HG03442 (cell line): ENCODE data around the gene RHBDD2.
"Not testable (repeated sequence)": the region's sequence is repeated elsewhere in the genome, so short reads cannot be mapped to it uniquely, and the experiment has no call there.

Experiments
- ATAC-seq: cut with Tn5 transposase; IDR thresholded peaks from one replicate; pipeline ENCODE4 v1.9.1; 2021; ENCODE audit warnings: mild to moderate bottlenecking, moderate library complexity; ENCODE audit not compliant: unreplicated experiment

Gene RHBDD2

DNA sequence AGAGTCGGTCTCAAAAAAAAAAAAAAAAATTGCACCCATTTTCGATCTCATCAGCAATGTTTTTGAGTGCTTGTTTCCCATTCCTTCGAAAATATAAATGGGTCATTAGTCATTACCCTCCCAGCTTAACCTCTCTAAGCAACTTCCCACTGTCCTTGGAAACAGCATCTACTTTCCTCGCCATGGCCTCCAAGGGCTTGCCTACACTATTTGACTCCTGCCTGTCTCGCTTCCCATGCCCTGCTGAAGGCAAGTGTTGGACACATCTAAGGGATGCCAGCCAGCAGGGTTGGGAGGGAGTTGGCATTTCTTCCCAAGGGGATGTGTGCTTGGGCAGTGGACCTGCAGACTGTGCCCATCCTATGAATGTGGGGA is 12.7 kb upstream of the RHBDD2 start:
- ATAC-seq = no peak

DNA sequence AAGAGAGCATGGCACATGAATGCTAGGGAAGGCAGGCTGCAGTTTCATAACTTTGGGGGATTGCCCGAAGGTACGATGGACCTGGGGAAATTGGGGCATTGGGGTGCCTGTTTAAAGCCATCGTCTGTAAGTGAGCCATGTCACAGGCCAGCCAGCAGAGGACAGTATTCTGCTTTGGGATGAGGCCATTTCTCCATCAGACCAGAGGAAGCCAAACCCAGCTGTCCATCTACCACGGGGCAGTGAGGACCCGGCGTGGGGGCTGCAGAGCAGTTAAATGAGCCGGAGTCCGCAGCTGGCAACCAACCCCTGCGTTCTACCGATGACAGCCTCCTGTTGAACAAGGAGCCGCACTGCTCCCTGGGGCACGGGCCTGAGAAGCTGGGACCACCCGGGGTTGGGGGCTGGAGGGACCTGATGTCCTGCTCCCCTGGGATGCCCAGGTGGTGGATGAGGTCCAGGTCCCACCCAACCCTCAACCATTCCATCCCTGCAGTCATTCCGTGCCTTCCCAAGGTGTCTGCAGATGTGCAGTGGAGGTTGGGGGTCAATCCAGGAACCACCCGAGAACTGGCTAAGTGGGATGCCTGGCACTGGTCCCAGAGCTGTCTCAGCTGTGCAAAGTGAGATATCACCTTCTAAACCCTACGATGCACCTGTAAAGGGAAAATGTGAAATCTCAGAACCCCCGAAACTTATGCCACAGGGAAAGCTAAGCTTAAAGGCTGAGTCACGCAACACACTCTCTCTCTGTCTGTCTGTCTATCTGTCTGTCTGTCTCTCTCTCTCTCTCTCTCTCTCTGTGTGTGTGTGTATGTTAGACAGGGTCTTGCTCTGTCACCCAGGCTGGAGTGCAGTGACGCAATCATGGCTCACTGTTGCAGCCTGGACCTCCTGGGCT is 12.1 kb upstream of the RHBDD2 start:
- no peak for ATAC-seq

DNA sequence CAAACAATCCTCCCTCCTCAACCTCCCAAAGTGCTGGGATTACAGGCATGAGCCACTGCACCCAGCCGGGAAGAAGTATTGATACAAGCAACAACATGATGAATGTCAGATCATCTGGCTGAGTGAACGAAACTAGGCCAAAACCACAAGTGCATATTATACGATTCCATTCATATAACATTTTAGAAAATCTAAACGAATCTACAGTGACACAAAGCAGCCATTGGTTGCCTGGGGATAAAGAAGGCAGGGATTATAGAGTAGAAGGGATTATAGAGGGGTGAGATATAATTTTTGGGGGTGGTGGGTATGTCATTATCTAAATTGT is 11.5 kb upstream of the RHBDD2 start:
- ATAC-seq = no peak

DNA sequence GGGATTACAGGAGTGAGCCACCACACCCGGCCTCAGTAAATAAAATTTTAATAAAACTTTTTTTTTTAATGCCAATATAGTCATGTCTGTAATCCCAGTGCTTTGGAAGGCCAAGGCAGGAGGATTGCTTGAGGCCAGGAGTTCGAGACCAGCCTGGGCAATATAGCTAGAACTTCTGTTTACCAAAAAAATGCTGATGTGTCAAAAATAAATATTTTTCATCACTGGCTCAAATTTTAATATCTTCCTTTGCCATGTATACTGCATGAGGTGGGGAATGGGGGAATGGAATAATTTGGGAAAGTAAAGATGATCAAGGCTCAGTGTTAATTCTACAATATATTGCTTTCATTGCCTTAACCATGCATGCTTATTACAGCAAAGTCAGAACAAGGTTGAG is 10.7 kb upstream of the RHBDD2 start:
- ATAC-seq = no peak

DNA sequence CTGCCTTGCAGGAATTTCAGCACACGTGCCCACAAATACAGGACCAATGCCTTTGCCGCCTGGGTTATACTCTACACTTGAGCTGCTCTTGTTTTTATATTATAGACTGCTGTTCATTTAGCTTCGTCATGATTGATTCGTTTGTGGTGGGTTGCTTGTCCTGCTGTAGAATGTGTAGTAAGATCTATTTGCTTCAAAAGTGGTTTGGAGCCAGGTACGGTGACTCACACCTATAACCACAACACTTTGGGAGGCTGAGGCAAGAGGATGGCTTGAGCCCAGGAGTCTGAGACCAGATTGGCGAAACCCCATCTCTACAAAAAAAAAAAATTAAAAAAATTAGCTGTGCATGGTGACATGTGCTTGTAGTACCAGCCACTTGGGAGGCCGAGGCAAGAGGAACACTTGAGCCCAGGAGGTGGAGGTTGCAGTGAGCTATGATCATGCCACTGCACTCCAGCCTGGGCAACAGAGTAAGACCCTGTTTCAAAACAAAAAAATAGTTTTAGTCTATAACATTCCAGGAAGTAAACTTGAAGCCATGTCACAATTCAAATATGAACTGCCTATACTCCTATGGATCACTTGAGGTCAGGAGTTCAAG is 9.0 kb upstream of the RHBDD2 start:
- no peak for ATAC-seq

DNA sequence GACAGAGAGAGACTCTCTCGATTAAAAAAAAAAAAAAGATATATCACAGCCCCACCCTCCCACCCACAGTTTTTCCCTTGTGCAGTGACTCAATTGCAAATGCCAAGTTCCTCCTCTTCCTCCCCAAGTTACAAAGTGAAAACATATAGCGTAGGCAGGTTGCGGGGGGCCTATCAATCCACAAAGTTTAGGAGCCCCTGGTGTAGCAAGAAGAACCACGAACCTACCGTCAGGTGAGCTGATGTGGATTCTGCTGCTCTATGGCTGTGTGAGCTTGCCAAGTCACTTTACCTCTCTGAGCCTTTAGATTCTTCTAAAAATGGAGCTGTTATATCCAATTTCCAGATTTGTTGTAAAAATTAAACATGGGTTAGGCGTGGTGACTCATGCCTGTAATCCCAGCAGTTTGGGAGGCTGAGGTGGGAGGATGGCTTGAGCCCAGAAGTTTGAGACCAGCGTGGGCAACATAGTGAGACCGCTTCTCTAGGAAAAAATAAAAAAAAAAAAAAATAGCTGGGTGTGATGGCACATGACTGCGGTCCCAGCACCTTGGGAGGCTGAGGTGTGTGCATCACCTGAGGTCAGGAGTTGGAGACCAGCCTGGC is 8.2 kb upstream of the RHBDD2 start:
- ATAC-seq = no peak

DNA sequence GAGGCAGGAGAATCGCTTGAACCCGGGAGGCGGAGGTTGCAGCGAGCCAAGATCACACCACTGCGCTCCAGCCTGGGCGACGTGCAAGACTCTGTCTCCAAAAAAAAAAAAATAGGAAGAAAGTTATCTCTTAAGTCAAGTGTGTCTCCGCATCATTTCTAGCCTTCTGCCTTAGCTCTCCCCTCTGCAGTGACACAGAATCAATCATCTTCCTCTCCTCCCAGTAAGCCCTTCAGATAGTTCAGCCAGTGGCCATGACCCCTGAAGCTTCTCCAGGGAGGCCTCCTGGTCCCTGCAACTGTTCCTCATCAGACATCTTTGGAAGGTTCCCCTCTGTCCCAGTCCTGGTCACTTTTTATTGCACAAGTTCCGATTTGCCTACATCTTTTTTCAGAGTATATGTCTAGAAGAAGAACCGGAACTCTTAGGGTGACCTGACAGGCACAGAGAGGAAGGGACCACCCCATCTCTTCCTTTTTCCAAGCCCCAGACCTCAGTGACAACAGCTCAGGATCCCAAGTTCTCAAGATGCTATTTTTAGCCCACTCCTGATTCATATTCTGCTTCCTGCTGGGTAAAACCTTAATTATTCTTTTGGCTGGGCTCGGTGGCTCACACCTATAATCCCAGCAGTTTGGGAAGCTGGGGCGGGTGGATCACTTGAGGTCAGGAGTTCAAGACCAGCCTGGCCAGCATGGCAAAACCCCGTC is 6.6 kb upstream of the RHBDD2 start:
- ATAC-seq = no peak

DNA sequence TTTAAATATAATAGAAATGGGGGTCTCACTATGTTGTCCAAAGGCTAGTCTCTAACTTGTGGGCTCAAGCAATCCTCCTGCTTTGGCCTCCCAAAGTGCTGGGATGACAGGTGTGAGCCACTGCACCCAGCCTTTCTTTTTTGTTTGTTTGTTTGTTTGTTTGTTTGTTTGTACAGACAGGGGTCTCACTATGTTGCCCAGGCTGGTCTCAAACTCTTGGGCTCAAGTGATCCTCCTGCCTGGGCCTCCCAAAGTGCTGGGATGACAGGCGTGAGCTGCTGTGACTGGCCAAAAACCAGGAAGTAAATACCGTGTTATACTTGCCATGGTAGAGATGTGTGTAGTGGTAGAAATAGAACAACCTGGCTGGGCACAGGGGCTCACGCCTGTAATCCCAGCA is 4.7 kb upstream of the RHBDD2 start:
- not testable (repeated sequence) for ATAC-seq

DNA sequence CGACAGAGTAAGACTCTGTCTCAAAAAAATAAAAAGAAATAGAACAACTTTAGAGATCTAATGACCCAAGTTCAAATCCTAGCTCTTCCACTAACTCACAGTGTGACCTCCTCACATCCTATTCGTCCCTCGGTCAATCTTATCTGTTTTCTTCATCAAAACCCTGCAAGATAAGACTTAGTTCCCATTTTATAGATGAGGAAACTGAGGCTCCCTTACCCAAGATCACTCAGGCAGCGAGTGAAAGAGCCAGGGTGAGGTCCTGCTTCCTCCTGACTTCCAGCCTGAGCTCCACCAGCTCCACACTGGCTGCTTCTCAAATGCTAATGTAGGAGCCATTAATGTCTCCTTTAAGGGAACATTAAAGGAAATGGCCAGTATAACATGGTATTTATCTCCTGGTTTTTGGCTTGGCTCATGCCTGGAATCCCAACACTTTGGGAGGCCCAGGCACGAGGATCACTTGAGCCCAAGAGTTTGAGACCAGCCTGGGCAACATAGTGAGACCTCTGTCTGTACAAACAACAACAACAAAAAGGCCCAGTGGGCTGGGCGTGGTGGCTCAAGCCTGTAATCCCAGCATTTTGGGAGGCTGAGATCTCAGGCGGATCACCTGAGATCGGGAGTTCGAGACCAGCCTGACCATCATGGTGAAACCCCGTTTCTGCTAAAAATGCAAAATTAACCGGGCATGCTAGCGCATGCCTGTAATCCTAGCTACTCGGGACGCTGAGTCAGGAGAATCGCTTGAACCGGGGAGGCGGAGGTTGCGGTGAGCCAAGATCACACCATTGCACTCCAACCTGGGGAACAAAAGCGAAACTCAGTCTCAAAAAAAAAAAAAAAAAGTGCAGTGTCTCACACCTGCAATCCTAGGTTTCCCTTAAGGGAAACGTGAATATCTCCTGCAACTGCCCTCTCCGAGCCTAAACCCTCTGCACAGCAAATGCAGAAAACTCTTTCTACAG is 3.4 kb upstream of the RHBDD2 start:
- no peak for ATAC-seq

DNA sequence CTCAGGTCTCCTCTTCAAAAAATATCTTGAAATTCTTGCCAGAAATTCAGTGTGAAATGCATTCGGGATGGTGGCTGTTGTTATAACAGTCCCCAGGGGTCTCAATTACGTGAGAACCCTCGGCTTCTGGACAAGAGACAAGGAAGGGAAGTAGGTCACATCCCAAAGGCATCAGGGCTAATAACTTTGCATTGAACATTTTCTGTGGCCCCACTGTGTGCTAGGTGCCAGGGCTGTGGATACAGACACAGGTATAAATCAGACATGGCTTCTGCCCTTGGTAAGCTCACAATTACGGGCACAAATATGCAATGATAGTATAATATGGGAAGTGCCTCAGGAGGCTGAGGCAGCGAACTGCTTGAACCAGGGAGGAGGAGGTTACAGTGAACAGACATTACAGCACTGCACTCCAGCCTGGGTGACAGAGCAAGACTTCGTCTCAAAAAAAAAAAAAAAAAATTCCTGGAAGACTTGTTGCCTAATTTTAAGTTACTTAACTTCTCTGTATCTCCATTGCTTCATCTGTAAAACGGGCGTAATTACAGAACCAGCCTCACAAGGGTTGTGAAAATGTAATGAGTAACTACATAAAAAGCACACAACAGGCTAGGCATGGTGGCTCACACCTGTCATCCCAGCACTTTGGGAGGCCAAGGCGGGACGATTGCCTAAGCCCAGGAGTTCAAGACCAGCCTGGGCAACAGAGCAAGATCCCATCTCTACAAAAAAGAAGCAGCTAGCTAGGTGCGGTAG is 2.5 kb upstream of the RHBDD2 start:
- ATAC-seq = no peak

DNA sequence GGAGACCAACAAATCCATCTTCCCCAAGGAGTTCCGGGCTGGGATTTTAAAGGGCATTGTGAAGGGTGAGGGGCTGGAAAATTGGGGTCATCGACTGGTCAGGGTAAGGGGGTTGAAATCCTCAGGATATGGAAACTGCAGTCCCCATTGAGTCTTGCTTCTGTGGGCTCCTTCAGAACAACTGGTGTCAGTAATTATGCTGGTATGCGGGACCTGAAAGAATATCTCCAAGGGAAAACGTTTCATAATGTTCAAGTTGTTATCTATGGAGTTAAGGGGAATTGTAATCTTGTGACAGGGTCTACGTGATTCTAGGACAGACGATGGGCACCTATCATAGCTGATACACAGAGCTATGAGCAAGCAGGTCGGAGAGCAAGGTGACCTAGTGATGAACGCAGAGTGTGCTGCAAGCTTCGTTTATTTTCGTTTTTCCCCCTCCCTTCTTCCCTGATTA is 494 bp upstream of the RHBDD2 start:
- ATAC-seq = peak; percentile 31

DNA sequence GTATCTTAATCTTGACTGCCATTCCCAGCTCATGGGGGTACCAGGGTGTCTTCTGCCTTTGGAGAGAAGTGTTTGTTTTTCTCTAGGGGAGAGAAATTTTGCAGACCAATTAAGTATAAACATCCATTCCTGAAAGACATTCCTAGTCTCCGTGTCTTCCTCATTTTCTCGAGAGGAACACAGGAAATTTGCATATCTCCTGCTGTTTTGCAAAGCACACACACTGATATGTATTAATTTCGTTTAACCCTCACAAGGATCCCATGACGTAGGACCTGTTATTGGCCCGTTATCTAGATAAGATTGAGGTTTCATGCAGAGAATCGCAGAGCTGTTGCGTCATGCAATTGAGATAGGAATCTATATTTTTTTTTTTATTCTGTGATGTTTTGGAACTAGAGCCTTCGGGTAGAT is 944 bp downstream of the RHBDD2 start:
- no peak for ATAC-seq

DNA sequence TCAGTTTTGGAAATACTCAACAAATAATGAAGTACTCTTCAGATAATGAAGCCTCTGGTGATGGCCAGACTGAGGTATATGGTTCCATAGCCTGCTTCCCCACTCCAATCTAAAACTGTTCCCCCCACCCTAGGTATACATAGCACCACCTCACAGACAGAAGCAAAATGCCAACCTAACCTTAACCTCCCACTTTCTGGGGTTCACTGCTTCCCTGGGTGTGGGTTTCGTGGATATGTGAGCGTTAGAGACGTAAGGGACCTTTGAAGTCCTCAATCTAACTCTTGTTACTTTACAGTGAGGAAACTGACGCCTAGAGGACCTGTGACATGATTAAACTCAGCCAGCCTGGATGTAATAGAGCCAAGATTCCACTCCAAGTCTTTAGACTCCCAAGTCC is 1.4 kb downstream of the RHBDD2 start:
- no peak for ATAC-seq

DNA sequence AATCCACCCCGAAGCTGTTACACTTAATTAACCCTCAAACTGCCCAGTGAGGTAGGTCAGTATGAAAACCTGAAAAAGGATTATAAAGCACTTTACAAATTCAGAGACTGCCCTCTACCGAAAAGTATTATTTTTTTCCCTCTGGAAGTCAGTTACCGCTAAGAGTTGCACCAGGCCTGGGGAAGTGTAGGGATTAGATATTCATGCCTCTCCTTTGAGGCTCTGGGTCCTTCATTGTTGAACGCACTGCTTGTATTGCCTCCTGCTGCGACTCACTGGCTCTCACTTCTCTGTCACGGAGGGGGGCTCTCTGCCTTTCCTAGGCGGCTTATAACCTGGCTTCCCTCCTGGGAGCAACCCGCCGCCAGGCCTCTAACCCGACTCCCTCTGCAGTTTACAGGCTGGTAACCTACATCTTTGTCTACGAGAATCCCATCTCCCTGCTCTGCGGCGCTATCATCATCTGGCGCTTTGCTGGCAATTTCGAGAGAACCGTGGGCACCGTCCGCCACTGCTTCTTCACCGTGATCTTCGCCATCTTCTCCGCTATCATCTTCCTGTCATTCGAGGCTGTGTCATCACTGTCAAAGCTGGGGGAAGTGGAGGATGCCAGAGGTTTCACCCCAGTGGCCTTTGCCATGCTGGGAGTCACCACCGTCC is 2.7 kb downstream of the RHBDD2 start:
- no peak for ATAC-seq

DNA sequence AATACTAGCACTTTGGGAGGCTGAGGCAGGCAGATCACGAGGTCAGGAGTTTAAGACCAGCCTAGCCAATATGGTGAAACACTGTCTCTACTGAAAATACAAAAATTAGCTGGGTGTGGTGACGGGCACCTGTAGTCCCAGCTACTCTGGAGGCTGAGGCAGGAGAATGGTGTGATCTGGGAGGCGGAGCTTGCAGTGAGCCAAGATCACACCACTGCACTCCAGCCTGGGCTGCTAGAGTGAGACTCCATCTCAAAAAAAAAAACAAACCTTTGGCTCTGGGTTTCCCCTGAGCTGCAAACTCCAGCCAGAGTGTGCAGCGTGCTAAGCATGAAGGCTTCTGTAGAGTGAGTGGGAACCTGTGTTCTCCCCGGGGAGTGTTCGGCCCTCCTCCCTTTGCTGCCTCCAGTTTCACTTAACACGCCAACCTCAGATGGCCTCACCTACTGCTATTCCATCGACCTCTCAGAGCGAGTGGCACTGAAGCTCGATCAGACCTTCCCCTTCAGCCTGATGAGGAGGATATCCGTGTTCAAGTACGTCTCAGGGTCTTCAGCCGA is 4.5 kb downstream of the RHBDD2 start:
- not testable (repeated sequence) for ATAC-seq

DNA sequence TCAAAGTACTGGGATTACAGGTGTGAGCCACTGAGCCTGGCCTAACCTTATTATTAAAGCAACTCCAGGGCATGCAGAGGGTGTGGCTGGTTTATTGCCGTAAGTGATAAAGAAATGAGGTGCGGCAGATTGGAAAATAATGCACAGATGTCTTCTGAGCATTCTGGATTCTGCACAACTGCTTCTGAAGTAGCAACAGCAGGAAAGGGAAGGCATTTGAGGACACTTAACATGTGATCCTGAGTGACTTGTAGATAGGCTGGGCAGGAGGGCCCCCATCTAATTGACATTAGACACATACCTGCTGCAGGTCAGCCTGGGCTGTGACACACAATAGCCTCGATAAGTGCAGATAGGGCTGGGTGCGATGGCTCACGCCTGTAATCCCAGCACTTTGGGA is 5.6 kb downstream of the RHBDD2 start:
- ATAC-seq = no peak

DNA sequence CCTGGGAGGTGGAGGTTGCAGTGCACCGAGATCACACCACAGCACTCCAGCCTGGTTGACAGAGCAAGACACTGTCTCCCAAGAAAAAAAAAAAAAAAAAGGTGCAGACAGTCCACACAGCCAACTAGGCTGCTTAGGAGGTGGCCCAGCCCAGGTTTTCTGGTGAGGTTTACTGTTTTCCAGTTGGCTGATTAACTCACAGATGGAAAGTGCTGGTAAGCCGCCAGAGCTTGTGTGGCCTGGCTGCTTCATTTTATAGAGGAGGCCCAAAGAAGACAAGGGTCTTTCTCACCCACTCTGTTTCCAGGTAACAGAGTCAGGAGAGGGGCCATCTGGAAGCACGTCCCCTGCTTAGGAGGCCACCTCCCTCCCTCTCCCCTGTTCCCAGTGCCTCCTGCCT is 6.2 kb downstream of the RHBDD2 start:
- no peak for ATAC-seq

DNA sequence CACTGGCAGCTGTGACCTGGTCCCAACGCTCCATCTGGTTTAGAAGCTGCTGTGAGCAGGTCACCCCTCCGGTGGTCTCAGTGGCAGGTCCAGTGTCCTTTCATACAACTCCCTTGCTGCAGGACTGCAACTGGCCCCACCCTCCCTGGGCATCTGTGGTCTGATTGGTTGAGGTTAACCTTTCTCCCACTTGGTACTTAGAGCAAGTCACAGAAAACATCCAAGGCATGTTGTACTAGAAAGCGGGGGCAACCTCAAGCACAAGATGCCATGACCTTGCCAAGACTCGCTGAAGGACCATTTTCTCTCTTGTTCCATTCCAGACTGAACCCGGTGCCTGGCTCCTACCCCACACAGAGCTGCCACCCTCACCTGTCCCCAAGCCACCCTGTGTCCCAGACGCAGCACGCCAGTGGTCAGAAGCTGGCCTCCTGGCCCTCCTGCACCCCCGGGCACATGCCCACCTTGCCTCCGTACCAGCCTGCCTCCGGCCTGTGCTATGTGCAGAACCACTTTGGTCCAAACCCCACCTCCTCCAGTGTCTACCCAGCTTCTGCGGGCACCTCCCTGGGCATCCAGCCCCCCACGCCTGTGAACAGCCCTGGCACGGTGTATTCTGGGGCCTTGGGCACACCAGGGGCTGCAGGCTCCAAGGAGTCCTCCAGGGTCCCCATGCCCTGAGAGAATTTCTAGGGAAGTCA is 9.0 kb downstream of the RHBDD2 start:
- no peak for ATAC-seq
